GM18909 (cell line): ENCODE data around the gene CLEC11A.
"Not testable (repeated sequence)": the region's sequence is repeated elsewhere in the genome, so short reads cannot be mapped to it uniquely, and the experiment has no call there.

Source experiments
- ATAC-seq: cut with Tn5 transposase; IDR thresholded peaks from one replicate; pipeline ENCODE4 v1.9.1; 2021; ENCODE audit warnings: mild to moderate bottlenecking; ENCODE audit not compliant: unreplicated experiment, poor library complexity

CLEC11A gene

DNA sequence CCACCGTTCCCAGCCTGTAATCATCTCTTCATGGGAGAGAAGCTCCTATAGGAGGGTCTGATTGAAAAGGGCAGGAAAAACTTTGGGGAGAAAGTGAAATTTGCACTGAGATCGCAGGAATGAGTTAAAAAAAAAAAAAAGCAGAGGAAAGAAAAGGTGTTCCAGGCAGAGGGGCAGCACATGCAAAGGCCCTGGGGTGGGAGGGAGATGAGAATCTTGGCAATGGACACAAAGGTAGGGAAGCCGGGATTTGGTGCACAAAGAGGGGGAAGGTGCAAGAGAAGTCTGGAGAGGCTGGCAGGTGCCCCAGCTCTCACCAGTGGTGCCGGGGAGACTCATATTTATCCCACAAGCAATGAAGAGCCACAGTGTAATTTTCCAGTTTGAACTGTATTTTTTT is 30.7 kb downstream of the CLEC11A start:
- ATAC-seq = no peak

DNA sequence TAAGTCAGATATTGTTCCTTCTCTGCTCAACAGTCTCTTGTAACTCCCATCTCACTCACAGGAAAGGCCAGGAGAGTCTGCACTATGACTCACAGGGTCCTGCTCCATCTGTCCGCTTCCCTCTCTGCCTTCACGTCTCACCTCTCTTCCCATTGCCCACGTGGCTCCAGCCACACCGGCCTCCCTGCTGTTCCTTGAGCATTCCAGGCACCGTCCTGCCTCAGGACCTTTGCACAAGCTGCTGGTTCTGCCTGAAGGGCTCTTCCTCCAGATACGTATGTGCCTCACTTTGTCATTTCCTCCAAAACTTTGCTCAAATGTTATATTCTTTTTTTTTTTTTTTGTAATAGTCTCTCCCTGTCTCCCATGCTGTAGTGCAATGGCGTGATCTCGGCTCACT is 33.1 kb downstream of the CLEC11A start:
- not testable (repeated sequence) for ATAC-seq

DNA sequence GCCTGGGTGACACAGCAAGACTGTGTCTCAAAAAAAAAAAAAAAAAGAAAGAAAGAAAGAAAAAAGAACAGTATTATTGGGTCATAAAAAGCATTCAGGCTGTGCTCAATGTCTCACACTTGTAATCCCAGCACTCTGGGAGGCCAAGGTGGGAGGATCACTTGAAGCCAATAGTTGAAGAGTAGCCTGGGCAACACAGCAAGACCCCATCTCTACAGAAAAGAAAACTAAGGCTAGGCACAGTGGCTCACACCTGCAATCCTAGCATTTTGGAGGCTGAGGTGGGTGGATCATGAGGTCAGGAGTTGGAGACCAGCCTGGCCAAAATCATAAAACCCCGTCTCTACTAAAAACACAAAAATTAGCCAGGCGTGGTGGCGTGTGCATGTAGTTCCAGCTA is 34.5 kb downstream of the CLEC11A start:
- not testable (repeated sequence) for ATAC-seq

DNA sequence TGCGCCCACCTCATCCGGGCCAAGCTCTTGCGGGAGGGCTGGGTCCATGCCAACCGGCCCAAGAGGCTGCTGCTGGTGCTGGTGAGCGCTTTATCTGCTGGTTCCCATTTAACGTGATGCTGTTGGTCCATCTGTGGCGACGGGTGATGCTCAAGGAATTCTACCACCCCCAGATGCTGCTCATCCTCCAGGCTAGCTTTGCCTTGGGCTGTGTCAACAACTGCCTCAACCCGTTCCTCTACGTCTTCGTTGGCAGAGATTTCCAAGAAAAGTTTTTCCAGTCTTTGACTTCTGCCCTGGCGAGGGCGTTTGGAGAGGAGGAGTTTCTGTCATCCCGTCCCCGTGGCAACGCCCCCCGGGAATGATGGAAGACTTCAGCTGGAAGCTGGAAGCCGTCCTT is 35.9 kb downstream of the CLEC11A start:
- not testable (repeated sequence) for ATAC-seq

DNA sequence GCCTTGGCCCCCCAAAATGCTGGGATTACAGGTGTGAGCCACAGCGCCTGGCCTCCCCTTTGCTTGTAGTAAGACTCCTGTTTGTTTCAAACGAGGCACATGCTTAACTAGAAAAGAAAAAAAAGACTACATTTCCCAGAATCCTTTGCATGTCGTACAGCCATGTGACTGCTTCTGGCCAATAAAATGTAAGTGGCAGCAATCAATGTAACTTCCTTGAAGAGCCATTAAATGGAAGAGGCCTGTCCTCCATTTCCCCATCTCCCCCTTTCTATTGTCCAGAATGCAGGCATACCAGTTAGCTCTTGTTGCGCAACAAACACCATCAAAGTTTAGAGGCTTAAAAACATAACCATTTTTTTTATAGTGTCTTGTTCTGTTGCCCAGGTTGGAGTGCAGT is 36.7 kb downstream of the CLEC11A start:
- ATAC-seq = no peak

DNA sequence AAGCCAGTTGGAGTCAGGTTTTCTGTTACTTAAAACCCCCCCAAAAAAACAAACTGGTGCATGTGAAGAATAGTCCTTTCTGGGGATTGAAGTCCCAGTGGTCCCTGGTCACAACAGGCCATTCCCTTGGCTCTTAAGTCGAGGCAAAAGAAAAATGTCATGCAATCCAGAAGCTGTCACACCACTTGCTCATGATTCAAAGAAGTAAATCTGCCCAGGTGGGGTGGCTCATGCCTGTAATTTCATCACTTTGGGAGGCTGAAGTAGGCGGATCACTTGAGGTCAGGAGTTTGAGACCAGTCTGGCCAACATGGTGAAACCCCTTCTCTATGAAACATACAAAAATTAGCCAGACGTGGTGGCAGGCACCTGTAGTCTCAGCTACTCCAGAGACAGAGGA is 38.3 kb downstream of the CLEC11A start:
- not testable (repeated sequence) for ATAC-seq

DNA sequence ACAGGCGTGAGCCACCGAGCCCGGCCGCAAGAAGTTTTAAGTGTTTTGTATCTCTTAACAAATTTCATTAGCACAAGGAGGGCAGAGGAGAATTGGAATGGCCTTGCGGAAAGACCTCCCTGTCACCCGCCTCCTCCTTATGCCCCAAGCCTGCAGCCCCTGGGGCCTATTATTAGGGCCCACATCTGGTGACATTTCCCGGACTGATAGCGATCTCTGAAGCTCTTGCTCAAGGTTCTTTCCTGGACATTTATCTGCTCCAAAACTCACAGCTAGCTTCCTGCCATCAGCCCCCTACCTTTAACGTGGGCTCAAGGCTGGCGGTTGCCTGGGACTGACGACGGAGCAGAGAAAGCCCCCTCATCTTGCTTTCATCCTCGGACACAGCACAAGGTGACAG is 40.4 kb downstream of the CLEC11A start:
- not testable (repeated sequence) for ATAC-seq

DNA sequence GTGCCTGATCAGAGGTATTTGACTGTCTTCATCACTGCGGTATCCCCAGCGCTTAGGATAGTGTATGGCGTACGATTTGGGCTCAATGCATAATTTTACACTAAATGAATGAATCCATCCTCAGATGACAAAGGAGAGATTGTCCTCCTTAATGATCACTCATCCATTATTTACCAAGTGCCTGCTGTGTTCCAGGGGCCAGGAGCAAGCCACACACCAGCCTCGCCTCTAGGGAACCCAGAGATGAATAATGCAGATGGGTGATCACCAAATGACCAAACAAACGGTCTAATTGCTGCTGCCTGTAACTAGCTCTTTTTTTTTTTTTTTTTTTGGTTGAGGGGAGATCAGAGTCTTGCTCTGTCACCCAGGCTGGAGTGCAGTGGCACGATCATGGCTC is 41.2 kb downstream of the CLEC11A start:
- no peak for ATAC-seq

DNA sequence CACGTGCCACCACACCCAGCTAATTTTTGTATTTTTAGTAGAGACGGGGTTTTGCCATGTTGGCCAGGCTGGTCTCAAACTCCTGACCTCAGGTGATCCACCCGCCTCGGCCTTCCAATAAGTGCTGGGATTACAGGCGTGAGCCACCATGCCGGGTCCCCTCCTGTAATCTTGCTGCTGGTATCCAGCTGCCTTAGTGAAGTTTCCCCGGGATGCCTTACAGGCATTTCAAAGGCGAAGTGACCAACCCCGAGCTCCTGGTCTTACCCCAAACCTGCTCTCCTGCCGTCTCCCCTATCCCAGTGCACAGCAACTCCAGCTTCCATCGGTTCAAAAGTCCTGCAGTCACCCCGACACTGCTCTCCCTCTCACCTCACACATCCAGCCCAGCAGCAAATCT is 43.6 kb downstream of the CLEC11A start:
- ATAC-seq = not testable (repeated sequence)

DNA sequence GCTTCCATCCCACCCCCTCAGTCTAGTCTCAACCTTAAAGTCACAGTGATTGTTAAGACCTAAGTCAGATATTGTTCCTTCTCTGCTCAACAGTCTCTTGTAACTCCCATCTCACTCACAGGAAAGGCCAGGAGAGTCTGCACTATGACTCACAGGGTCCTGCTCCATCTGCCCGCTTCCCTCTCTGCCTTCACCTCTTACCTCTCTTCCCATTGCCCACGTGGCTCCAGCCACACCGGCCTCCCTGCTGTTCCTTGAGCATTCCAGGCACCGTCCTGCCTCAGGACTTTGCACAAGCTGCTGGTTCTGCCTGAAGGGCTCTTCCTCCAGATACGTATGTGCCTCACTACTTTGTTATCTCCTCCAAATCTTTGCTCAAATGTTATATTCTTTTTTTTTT is 44.1 kb downstream of the CLEC11A start:
- not testable (repeated sequence) for ATAC-seq

DNA sequence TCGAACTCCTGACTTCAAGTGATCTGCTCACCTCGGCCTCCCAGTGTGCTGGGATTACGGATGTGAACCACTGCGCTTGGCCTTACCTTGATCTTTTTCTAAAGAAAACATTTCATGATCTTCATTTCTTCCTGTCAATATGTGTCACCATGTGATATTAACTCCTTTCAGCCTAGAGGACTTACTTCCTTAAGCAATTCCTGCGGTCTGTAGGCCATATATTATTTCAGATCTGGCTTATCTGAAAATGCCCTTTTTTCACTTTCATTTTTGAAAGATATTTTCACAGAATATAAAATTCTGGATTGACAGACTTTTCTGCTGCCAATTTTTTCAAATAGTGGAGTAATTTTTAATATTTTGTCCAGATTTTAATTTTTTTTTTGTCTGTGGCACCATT is 45.1 kb downstream of the CLEC11A start:
- ATAC-seq = no peak

DNA sequence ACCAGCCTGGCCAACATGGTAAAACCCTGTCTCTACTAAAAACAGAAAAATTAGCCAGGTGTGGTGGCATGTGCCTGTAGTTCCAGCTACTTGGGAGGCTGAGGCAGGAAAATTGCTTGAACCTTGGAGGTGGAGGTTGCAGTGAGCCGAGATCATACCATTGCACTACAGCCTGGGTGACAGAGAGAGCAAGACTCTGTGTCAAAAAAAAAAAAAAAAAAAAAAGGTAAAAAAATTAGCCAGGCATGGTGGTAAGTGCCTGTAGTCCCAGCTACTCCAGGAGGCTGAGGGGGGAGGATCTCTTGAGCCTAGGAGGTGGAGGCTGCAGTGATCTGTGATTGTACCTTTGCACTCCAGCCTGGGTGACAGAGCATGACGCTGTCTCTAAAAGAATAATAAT is 47.0 kb downstream of the CLEC11A start, which contains the start of gene GPR32:
TSS of gene GPR32 (plus strand) at position 301 of the 400 bp plus-strand sequence. CDS start 137 bp downstream, outside the sequence.
- not testable (repeated sequence) for ATAC-seq

DNA sequence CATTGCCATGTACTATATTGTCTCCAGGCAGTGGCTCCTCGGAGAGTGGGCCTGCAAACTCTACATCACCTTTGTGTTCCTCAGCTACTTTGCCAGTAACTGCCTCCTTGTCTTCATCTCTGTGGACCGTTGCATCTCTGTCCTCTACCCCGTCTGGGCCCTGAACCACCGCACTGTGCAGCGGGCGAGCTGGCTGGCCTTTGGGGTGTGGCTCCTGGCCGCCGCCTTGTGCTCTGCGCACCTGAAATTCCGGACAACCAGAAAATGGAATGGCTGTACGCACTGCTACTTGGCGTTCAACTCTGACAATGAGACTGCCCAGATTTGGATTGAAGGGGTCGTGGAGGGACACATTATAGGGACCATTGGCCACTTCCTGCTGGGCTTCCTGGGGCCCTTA is 47.7 kb downstream of the CLEC11A start:
- ATAC-seq = no peak

DNA sequence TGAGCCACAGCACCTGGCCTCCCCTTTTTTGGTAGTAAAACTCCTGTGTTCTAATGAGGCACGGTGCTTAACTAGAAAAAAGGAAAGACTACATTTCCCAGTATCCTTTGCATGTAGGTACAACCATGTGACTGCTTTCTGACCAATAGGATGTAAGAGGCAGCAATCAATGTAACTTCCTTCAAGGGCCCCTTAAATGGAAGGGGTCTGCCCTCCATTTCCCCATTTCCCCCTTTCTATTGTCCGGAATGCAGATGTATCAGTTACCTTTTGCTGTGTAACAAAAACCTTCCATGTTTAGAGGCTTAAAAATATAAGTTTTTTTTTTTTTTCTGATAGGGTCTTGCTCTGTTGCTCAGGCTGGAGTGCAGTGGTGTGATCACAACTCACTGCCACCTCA is 49.3 kb downstream of the CLEC11A start:
- no peak for ATAC-seq

DNA sequence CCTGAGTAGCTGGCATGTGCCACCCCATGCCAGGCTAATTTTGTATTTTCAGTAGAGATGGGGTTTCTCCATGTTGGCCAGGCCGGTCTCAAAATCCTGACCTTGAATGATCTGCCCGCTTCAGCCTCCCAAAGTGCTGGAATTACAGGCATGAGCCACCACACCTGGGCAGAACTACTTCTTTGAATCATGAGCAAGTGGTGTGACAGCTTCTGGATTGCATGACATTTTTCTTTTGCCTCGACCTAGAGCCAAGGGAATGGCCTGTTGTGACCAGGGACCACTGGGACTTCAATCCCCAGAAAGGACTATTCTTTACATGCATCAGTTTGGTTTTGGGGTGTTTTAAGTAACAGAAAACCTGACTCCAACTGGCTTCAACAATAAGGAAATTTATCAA is 49.7 kb downstream of the CLEC11A start:
- ATAC-seq = not testable (repeated sequence)

DNA sequence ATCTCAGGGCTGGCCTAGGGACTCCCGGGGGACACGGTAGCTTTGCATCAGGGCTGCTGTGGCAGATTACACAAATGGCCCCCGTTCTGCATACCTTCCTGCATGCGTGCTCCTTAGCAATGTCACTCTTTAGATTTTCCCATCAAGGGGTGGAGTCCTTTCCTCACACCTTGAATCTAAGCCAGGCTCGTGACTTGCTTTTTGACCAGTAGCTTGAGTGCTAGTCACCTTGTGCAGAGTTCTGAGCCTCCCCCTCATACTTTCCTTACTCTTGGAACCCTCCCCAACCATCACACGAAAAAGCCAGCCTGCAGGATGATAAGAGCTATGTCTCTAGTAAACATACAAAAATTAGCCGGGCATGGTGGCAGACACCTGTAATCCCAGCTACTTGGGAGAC is 50.3 kb downstream of the CLEC11A start:
- ATAC-seq = not testable (repeated sequence)
